H9 (cell line): ENCODE data around the gene FOXO6. TPM values are rescaled to one million over a fixed set of nuclear protein-coding genes. Genes with fewer than 3 reads are reported as not detected.

Experiments
- DNase-seq: peaks from one replicate; pipeline ENCODE4 v3.0.0-alpha.2; 2017
- H2AFZ ChIP-seq: one replicate; pipeline ENCODE4 v1.6.1; 2013; ENCODE audit warnings: mild to moderate bottlenecking, low read length, control low read depth, moderate library complexity
- H2AK5ac ChIP-seq: 2 replicates; pipeline ENCODE4 v1.6.1; 2013; ENCODE audit warnings: low read length, control low read depth, mixed read lengths; ENCODE audit not compliant: insufficient read length
- H2BK120ac ChIP-seq: one replicate; pipeline ENCODE4 v1.6.1; 2013; ENCODE audit warnings: low read depth, mild to moderate bottlenecking, low read length, control low read depth, inconsistent platforms; ENCODE audit not compliant: poor library complexity, severe bottlenecking
- H2BK12ac ChIP-seq: 2 replicates; pipeline ENCODE4 v1.6.1; 2013; ENCODE audit warnings: low read length, control low read depth, mixed read lengths, low read depth; ENCODE audit not compliant: insufficient read length
- H2BK15ac ChIP-seq: 2 replicates; pipeline ENCODE4 v1.6.1; 2013; ENCODE audit warnings: low read depth, low read length, control low read depth
- H2BK20ac ChIP-seq: one replicate; pipeline ENCODE4 v1.6.1; 2013; ENCODE audit warnings: low read depth, mild to moderate bottlenecking, low read length, control low read depth, inconsistent platforms; ENCODE audit not compliant: poor library complexity, severe bottlenecking
- H2BK5ac ChIP-seq: 2 replicates; pipeline ENCODE4 v1.6.1; 2013; ENCODE audit warnings: low read length, control low read depth, mixed read lengths; ENCODE audit not compliant: insufficient read length
- H3K14ac ChIP-seq: 2 replicates; pipeline ENCODE4 v1.6.1; 2013; ENCODE audit warnings: low read length, control low read depth; ENCODE audit not compliant: insufficient read depth
- H3K18ac ChIP-seq: 2 replicates; pipeline ENCODE4 v1.6.1; 2013; ENCODE audit warnings: low read depth, mild to moderate bottlenecking, mixed read lengths, low read length, control low read depth; ENCODE audit not compliant: insufficient read length
- H3K23ac ChIP-seq: 2 replicates; pipeline ENCODE4 v1.6.1; 2013; ENCODE audit warnings: low read length, control low read depth, mixed read lengths, low read depth; ENCODE audit not compliant: insufficient read length
- H3K23me2 ChIP-seq: 2 replicates; pipeline ENCODE4 v1.6.1; 2013; ENCODE audit warnings: low read depth, mild to moderate bottlenecking, mixed read lengths, low read length, control low read depth; ENCODE audit not compliant: insufficient read length, poor library complexity, severe bottlenecking
- H3K27ac ChIP-seq: 2 replicates; pipeline ENCODE4 v1.5.1; 2013; ENCODE audit warnings: low read length, control low read depth, mixed read lengths, low read depth; ENCODE audit not compliant: insufficient read length
- H3K27me3 ChIP-seq: 2 replicates; pipeline ENCODE4 v1.6.1; 2013; ENCODE audit warnings: low read length, control low read depth, inconsistent platforms; ENCODE audit not compliant: insufficient read depth
- H3K4ac ChIP-seq: 2 replicates; pipeline ENCODE4 v1.6.1; 2013; ENCODE audit warnings: low read depth, mild to moderate bottlenecking, control low read depth, inconsistent platforms, low read length, moderate library complexity
- H3K4me1 ChIP-seq: 2 replicates; pipeline ENCODE4 v1.6.1; 2013; ENCODE audit warnings: low read length, control low read depth, inconsistent platforms; ENCODE audit not compliant: insufficient read depth
- H3K4me2 ChIP-seq: 2 replicates; pipeline ENCODE4 v1.6.1; 2013; ENCODE audit warnings: low read length, control low read depth, mixed read lengths; ENCODE audit not compliant: insufficient read length, insufficient read depth
- H3K56ac ChIP-seq: 2 replicates; pipeline ENCODE4 v1.6.1; 2013; ENCODE audit warnings: low read depth, mild to moderate bottlenecking, mixed read lengths, low read length, control low read depth; ENCODE audit not compliant: insufficient read length
- H3K79me1 ChIP-seq: 2 replicates; pipeline ENCODE4 v1.6.1; 2013; ENCODE audit warnings: low read depth, mild to moderate bottlenecking, moderate library complexity, low read length, control low read depth, inconsistent platforms; ENCODE audit not compliant: insufficient read depth, poor library complexity, severe bottlenecking
- H3K79me2 ChIP-seq: 2 replicates; pipeline ENCODE4 v1.6.1; 2013; ENCODE audit warnings: low read length, control low read depth, inconsistent platforms; ENCODE audit not compliant: insufficient read depth
- H3K9ac ChIP-seq: 2 replicates; pipeline ENCODE4 v1.6.1; 2013; ENCODE audit warnings: low read length, control low read depth, mixed read lengths; ENCODE audit not compliant: insufficient read length; ENCODE audit errors: extremely low read depth
- H3K9me3 ChIP-seq: one replicate; pipeline ENCODE4 v1.6.1; 2013; ENCODE audit warnings: low read depth, low read length, inconsistent platforms; ENCODE audit not compliant: control insufficient read depth
- H3T11ph ChIP-seq: one replicate; pipeline ENCODE4 v1.6.1; 2013; ENCODE audit warnings: mild to moderate bottlenecking, low read length, control low read depth, inconsistent platforms
- H4K20me1 ChIP-seq: one replicate; pipeline ENCODE4 v1.6.1; 2013; ENCODE audit not compliant: control insufficient read depth, insufficient read length, insufficient read depth
- H4K5ac ChIP-seq: 2 replicates; pipeline ENCODE4 v1.6.1; 2013; ENCODE audit warnings: low read depth, mild to moderate bottlenecking, mixed read lengths, low read length, control low read depth; ENCODE audit not compliant: insufficient read length
- H4K8ac ChIP-seq: replicated peaks from 2 replicates; pipeline ENCODE4 v1.6.1; 2013; ENCODE audit warnings: low read length, control low read depth, mixed read lengths, low read depth; ENCODE audit not compliant: insufficient read length
- H4K91ac ChIP-seq: 2 replicates; pipeline ENCODE4 v1.6.1; 2013; ENCODE audit warnings: low read depth, mild to moderate bottlenecking, moderate library complexity, mixed read lengths, low read length, control low read depth; ENCODE audit not compliant: insufficient read length
- H3K27ac Mint-ChIP-seq, 3 experiments: 2 replicates in 2 of 3; 3 replicates in 1 of 3; pipeline ENCODE4 v1.8.0; 2020 to 2021; ENCODE audit warnings: mixed read lengths in 3 of 3, mild to moderate bottlenecking in 1 of 3, moderate library complexity in 1 of 3
- H3K27me3 Mint-ChIP-seq: 2 replicates; pipeline ENCODE4 v1.8.0; 2021; ENCODE audit warnings: low read depth, mild to moderate bottlenecking, moderate library complexity, mixed read lengths
- H3K36me3 Mint-ChIP-seq, 3 experiments: 2 replicates in 2 of 3; 3 replicates in 1 of 3; pipeline ENCODE4 v1.8.0; 2020 to 2021; ENCODE audit warnings: low read depth in 3 of 3, mixed read lengths in 3 of 3; ENCODE audit not compliant: insufficient read depth in 1 of 3
- H3K4me1 Mint-ChIP-seq, 2 experiments: 2 replicates each; pipeline ENCODE4 v1.8.0; 2020; ENCODE audit warnings: mixed read lengths in 2 of 2
- H3K4me3 Mint-ChIP-seq, 2 experiments: 2 replicates in 1 of 2; 3 replicates in 1 of 2; pipeline ENCODE4 v1.8.0; 2020 to 2021; ENCODE audit warnings: mild to moderate bottlenecking in 2 of 2, mixed read lengths in 2 of 2, moderate library complexity in 1 of 2
- H3K9me3 Mint-ChIP-seq, 2 experiments: 2 replicates in 1 of 2; 3 replicates in 1 of 2; pipeline ENCODE4 v1.8.0; 2020; ENCODE audit warnings: mild to moderate bottlenecking in 2 of 2, mixed read lengths in 2 of 2, moderate library complexity in 1 of 2
- CTCF ChIP-seq: fragments of 200-600 bp; sonication (generic); conservative IDR thresholded peaks from 3 replicates; pipeline ENCODE4 v1.8.0; 2021; ENCODE audit warnings: antibody characterized with exemption, mild to moderate bottlenecking
- WGBS: extraction: QIAGEN DNeasy Blood & Tissue Kit; methylation state at CpG from one replicate; pipeline ENCODE4 v1.1.7; 2013; ENCODE audit warnings: missing lambda C conversion rate, low lambda C conversion rate, mixed read lengths; ENCODE audit not compliant: insufficient read length; ENCODE audit errors: extremely low coverage; 5-methylcytosine and 5-hydroxymethylcytosine counted together
- total RNA-seq: library from RNA; stranded (reverse); gene quantifications from 2 replicates; pipeline ENCODE4 v1.2.1, GENCODE V29; 2021

Gene FOXO6
- total RNA-seq, 1 experiment from 2014 or later: 0.83 TPM

- H2BK120ac ChIP-seq: no peak overlapping the region
- no peak overlapping the region for H3K4me3 Mint-ChIP-seq
- no peak overlapping the region for H3K4me2 ChIP-seq
- H4K5ac ChIP-seq: no peak overlapping the region
- H3K79me2 ChIP-seq: no peaks in the 10 kb centered on the region
- no peak overlapping the region for H3K9ac ChIP-seq
- H3K9me3 Mint-ChIP-seq: no peaks in the 10 kb centered on the region; a peak in 1 of 5 replicates
- H3K23me2 ChIP-seq: no peaks in the 10 kb centered on the region
- WGBS: no CpG with 5 or more reads among the region's 6 CpGs
- no peak overlapping the region for H3K14ac ChIP-seq
- H3K27ac Mint-ChIP-seq: no peak overlapping the region
- H3K79me1 ChIP-seq: no peaks in the 10 kb centered on the region
- no peaks in the 10 kb centered on the region for H3K36me3 Mint-ChIP-seq
- H3K27ac ChIP-seq: no peak overlapping the region
- H2AK5ac ChIP-seq: no peak overlapping the region
- H3K56ac ChIP-seq: no peak overlapping the region
- no peak for TF ChIP-seq CTCF
- no peaks in the 10 kb centered on the region for H4K20me1 ChIP-seq
- H3K4ac ChIP-seq: no peak overlapping the region
- no peak overlapping the region for H3K23ac ChIP-seq
- no peak overlapping the region for H2BK12ac ChIP-seq
- no peaks in the 10 kb centered on the region for H3K9me3 ChIP-seq
- no peak overlapping the region for H2AFZ ChIP-seq
- DNase-seq: no peak
- H3K27me3 Mint-ChIP-seq: peaks cover 1% of the 10 kb centered on the region
- no peak overlapping the region for H3T11ph ChIP-seq
- no peaks in the 10 kb centered on the region for H3K4me1 ChIP-seq
- no peak overlapping the region for H2BK15ac ChIP-seq
- no peak overlapping the region for H4K91ac ChIP-seq
- H3K27me3 ChIP-seq: no peaks in the 10 kb centered on the region
- no peak overlapping the region for H2BK20ac ChIP-seq
- no peak overlapping the region for H4K8ac ChIP-seq
- no peak overlapping the region for H2BK5ac ChIP-seq
- H3K18ac ChIP-seq: no peak overlapping the region
- H3K4me1 Mint-ChIP-seq: peaks cover 2 to 11% of the 10 kb centered on the region in 2 experiments
Observed at GRCh38 chr1:41422306-41422705, 61.1 kb downstream of the FOXO6 start.
